ENCODE data around the gene ZBTB18.

The ZBTB18 gene

DNA sequence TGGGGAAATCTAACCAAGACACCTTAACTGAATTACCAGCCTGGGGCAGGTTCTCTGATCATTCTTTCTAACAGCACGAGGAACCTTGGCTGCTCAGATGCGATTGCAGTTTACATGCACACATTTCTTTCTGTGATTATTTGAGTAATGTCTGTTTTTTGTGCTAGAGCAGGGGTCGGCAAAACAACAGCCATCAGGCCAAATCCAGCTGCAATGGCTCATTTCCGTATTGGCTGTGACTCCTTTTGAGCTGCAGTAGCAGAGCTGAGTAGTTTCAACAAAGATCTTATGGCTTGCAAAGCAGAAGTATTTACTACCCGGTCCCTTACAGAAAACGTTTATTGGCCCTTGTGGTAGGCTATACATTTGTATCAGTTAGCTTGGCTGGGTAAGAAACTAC lies 37.1 kb downstream of the ZBTB18 start:
- no peak for DNase-seq (ENCODE audit: low spot score)

DNA sequence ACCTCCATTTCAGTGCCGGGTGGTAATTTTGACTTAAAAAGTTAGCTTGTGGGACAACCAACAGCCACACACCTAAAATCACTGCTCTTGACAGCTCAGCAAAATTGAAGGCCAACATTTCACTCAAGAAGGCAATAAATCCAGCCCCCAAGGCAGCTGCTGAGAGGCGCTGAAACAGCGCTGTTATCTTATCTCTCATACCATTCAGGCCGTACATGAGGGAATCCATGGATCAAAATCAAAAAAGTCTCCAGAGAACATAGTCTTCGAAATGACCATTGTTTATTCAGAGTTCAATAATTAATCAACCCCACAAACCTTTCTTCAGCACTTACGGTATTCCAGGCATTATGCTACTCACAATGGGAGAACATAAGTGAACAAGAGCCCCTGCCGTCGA lies 38.5 kb downstream of the ZBTB18 start:
- no peak for DNase-seq (ENCODE audit: low spot score)

DNA sequence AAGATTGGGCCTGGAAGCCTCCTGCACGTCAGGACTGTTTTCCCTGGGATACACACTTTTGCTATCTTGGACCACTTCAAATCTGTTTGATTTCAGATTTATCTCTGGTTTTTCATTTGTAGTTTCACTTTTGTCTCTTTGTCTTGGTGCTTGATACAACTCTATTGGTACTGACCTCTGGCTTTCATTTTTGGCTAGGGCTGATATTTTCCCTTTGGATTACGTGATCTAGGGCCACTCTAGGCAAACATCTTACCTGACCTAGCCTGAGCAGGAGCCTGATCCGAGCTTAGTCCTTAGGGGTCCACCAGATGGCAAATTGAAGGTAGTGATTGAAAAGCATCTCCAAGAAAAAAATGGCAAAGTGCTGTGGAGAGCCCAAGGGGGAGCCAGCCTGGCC lies 39.6 kb downstream of the ZBTB18 start:
- no peak for DNase-seq (ENCODE audit: low spot score)

DNA sequence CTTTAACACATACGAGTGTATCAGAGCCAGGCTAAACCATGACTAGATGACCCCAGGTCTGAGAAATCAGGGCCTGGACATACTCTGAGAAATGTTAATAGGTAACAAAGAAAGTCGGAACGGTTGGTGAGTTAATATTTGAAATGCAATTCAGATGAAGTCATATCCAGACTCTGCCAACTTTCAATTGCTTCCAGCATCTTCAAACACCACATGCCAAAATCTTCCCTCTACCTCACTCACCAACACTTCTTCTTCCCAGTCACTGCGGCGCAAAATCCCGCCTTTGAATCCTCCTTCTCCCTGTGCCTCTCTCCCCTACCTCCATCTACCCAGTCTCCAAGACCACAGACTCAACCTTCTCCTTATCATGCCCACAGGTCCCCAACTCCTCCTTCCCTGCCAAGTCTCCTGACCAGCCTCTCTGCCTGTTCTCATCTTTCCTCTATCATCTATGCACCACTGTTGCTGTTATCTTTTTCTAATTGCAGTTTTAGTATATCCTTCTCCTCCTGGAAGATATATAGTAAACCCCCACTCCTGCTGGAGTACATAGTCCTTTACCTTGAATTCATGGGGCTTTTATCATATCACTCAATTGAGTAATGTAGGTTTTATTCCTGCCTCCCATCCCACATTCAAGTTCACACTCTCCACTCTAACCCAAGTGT lies 41.3 kb downstream of the ZBTB18 start:
- DNase-seq (ENCODE audit: low spot score), result no peak

DNA sequence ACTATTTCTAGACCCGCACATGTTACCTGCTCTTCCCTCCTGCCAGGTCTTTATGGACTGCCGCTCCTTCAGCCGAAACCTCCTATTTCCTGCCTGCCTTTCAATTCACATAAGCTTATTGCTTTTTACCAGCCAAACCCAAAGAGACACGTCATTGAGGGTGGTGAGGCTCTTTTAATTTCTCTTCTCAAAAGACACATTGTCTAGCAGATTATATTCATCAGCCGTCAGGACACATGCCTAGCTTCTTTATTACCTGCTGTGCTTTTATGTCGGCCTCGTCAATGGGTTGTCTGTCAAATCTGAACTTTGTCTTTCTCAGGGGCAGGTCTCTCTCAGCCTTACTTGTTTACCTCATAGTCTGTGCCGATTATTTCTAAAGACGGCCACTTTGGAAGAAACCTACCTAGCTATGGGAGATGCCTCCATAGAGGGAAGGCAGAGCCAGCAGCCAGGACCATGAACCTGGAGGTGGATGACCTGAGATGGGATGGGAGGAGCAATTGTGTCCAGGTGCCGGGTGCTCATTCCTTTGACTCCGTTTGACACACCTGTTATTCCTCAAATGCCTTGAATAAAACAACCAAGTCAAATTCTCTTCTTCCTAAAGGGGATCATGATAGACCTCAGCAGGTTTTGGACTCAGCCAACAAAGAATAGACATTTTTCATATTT lies 42.0 kb downstream of the ZBTB18 start:
- DNase-seq (ENCODE audit: low spot score), result no peak

DNA sequence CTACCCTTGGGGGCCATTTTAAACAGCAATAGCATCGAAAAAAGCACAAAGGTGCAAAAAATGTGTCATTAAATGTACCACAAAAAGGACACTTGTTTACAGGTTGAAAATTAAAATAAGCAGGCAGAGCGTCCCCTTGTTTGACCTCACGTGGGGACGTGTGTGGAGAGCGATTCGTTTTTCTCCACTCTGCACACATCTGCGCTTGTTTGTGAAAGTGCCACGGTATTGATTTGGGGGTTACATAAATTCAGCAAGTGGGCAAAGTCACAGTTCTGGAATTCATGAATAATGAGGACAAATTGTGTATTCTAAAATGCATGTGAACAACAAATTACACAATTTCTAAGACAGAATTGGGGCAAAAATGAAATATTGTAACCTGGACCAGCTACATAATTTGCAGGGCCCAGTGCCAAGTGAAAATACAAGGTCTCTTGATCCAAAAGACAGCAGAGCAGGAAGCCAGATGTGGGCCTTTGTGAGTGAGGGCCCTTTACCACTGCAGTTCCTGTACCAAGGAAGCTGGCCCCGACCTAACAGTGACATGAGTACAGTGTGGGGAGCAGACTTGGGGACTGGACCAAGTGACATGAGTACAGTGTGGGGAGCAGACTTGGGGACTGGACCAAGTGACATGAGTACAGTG lies 43.9 kb downstream of the ZBTB18 start:
- DNase-seq (ENCODE audit: low spot score), result no peak

DNA sequence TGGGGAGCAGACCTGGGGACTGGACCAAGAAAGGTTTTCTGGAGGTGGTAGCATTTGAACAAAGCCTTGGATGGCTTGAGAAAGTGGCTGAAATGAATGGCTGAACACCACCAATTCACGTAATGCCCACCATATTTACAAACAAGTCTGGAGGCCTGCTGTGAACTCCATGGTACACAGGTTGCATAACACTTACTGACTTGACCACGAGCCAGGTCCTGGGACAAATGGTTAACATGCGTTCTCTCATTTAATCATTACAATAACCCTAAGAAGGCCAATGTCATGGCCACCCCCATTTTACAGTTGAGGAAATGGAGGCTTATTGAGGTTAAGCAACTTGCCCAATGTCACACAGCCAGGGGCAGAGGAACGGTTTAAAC lies 44.4 kb downstream of the ZBTB18 start:
- no peak for DNase-seq (ENCODE audit: low spot score)

DNA sequence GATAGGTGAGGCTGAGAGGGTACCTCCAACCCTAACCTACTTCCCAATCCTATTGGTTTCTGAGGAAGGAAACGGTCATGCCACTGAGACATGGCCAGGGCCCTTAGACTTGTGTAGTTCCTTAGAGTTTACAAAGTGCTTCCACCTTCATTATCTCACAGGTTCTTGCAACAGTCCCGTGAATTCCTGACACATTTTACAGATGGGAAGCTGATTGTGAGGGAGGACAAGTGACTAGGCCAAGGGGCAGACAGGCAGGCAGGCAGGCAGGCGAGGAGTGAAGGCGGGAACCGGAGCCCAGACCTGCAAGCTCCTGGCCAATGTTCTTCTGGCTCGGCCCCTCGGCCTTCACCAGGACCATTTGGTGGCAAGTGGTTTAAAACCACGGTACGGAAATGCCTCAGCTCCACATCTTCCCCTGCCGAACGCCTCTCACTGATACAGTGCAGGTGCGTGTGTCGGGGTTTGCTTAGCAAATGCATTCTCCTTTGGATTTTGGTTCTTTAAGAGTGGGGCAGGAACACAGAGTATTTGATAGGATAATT lies 45.1 kb downstream of the ZBTB18 start:
- no peak for DNase-seq (ENCODE audit: low spot score)

DNA sequence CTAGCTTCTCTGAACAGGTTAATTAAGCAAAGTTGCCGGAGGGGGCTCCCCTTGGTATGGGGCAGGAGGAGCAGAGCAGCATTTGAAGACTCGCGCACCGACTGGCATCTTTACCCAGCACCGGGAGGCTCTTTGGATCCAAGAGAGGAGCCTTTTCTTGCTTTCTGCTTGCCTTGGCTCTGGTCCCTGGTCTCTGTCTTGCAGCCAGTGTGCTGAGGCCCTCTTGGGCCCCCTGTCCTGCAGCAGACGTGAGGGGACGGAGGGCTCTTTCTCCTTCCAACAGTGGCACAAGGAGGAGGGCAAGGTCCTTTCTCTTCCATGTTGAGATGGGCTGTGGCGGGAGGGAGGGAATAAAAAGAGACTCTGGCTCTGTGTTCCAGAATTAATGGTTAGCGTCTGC lies 45.6 kb downstream of the ZBTB18 start:
- no peak for DNase-seq (ENCODE audit: low spot score)

DNA sequence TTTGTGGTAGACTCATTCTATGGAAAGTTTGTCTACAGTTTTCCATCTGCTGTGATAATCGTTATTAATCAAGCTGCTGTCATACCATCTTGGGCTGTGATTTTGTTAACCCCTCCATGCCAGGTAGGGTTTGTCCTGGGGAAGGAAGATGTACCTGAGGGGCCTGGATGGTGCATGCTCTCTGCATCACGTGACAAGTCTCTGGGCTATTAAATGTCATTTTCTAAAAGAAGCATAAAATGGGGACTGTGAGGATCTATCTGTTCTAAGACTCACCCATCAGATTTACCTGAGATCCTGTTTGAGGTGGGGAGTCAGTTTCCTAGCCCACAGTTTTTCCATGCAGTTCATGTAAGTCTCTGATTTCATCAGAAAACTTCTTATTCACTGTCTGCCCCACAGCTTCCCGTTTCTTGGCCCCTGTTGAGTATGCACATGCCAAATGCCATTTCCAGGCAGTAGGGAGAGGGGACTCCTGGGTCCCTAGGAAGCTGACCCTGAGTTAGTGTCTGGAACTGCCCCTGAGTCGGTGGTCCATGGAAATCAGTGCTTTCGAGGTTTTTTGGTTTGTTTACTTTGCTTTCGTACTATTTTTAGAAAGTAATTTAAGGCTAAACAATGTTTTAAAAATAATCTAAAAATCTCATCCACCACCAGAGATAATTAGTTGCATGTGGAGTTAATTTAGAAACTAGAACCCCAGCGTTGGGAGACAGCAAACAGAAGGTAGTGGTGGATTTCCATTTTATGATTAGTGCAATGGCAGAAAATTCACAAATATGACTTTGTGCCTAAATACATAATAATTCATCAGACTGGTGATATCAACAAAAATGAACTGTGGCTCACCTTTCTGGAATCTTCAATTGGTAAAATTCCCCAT lies 46.7 kb downstream of the ZBTB18 start:
- DNase-seq (ENCODE audit: low spot score), result no peak

DNA sequence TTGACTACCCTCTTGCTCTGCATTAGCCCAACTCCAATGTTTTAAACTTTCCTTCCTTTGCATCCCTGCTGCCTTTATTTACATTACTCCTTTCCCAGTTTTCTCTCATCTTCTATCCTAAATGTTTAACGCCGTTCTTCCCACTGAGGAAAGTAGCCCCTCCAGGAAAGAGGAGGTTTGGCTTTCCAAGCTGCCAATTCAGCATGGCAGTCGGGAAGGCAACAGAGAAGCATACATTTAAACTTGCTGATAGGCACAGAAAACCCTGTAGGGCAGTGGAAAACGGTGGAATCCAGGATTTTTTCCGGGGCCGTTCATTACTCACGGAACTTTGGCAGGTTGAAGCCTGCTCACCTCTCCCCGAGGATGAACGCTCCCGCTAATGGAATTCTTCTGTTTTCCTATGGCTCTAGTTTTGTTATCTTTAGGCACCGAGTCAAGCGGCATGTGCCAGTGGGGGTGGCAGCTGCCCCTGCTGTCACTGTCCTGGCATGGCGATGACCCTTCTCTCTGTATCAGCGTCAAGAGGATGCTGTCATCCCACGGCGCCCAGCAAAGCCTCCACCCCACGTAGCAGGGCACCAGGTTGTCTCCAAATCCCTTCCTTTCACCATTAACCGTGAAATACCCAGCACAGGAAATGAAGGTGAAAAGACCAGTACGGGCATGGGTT lies 48.3 kb downstream of the ZBTB18 start:
- no peak for DNase-seq (ENCODE audit: low spot score)

DNA sequence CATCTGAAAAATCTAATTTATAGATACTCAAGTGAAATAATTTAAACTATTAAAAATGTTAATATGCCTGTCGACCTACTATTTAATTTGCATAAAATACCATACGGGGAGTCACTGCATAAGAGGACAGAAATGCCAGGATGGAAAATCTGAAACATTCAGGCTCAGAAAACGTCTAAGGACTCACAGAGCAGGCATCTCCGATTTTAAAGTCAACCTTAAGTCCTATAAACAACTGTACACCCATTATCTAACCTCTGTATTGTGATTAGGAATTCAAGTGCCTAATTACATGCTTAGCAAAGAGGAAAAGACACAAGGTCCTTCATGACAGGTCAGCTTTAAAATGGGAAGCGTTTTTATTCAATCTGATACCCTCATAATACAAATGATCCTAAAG lies 49.2 kb downstream of the ZBTB18 start:
- DNase-seq (ENCODE audit: low spot score), result no peak

DNA sequence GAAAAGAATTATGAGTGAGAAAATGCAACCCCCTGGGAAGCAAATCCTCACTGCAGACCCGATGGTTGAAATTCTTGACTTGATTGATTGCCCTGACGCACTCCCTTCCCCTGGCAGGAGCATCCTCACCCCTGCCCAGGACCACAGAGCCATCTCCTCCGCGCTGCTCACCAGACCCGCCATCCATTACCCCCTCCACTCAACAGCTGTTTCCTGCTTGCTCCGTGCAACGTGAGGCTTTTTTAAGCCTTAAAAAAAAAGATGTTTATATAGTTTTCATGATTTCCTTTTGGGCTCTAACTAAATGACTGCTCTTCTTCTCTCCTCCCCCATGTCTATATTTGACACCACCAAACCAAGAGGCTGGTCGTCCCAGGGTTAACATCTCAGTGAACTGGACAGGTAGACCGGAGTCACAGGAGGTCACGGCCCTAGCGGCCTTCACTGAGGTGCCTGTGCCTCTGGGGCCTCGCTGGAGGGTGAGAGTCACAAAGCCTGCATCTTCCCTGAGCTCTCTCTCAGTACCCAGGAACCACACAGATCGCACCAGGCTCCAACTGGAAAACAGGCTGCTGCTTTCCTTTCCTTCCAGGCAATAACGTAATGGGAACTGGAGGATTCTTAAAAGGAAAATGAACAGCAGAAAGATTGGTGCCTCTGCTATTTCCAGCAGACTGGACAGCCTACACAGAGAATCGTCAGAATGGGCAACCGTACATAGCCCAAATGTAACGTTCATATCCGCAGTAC lies 49.8 kb downstream of the ZBTB18 start:
- no peak for DNase-seq (ENCODE audit: low spot score)

DNA sequence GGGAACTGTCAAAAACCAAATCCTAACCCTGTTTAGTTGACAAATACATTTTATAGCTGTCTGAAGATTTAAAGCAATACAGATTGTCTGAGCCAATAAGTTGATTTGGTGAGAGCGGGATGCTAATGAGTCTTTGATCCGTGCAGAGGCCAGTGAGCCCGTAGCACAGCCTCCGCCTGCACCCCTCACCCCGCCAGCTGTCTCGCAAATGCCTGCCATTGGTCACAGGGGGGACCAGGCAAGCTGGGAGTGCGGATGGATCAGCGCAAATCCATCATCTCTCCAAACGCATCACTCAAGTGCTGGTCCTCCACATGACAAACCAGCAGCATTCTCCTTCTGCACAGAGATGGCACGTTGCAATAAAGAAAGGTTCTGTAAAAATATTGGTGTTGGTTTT lies 51.0 kb downstream of the ZBTB18 start:
- no peak for DNase-seq (ENCODE audit: low spot score)

DNA sequence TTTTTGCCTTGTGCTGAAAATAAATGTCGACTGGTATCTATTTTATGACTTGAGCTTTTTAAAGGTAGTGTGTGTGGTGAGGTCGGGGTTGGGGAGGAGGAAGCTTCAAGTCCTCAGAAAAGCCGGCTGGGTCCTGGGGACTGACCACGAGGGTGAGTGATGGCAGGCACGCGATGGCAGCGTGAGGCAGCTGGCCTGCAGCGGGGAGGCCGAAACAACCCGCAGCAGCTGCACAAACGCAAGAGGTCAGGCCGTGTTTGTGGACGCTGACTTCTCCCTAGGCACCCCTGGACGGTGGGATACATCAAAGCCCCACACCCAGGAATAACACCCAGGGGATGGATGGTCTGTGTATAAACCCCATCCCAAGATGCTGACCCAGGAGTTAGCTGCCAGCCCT lies 51.4 kb downstream of the ZBTB18 start:
- DNase-seq (ENCODE audit: low spot score), result no peak

DNA sequence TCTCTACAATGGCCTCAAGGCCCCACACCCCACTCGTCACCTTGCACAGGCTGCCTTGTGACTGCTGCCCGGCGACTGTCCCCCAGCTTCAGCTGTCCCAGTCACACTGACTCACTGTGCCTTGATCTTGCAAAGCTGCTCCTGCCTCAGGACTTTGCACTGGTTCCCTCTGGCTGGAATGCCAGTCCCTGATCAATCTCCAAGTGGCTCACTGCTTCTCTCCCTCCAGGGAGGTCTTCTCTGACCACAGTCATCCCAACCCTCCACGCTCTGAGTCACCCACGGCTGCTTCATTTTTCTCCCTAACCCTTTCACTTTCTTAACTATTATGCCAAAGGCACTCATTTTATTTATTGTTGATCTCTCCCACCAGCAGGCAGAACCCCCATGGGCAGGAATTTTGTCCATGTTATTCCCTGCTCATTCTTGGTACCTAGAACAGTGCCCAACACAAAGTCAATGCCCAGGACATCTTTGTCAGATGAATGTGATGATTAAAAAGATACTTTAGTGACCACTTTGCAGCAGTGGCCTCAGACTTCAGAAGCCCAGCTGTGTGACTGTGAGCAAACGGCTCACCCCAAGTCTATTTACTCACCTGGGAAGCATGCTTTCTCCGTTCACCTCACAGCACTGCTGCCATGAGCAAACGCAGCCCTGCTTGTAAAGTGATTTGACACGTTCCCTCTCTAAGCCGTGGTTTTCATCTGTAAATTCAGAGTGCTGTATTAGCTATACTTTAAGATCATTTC lies 53.4 kb downstream of the ZBTB18 start:
- DNase-seq (ENCODE audit: low spot score), result no peak

DNA sequence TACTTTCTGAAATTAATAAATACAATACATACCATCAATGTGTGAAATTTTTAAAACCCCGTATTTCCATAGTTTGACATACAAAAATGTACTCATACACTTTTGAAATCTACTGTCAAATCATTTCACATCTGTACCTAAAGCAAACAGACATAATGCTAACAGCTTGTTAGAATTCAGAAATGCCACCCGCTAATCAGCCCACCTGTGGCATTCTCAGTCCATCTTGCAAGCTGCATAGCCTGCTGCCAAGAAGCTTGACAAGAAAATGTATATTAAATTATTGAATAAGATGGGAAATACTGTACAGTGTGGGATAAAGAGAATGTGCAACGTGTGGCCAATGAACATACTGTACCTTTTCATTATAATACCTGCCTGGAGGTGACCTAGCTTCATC lies 55.1 kb downstream of the ZBTB18 start:
- no peak for DNase-seq (ENCODE audit: low spot score)
